B cell (primary cell): ENCODE data around the gene KSR2. TPM values are rescaled to one million over a fixed set of nuclear protein-coding genes. Genes with fewer than 3 reads are reported as not detected.

Experiments used
- ATAC-seq: fragments of 200-7000 bp; cut with Tn5 transposase; one replicate; pipeline ENCODE4 v1.10.0; 2021; ENCODE audit warnings: low read depth, mild to moderate bottlenecking, moderate number of reproducible peaks, moderate library complexity
- CTCF ChIA-PET: fragments of 350-600 bp; sonication (Branson Sonifier 250); formaldehyde crosslinking; loops from one replicate; lab custom pipeline; 2021; ENCODE audit warnings: antibody characterized with exemption, inconsistent platforms; lab: Charles Lee
- POLR2A ChIA-PET: fragments of 350-600 bp; sonication (Branson Sonifier 250); formaldehyde crosslinking; loops from one replicate; lab custom pipeline; 2021; ENCODE audit warnings: antibody characterized with exemption; lab: Charles Lee
- DNase-seq: peaks from one replicate; pipeline ENCODE4 v3.0.0; 2013
- H2AFZ ChIP-seq: 2 replicates; pipeline ENCODE4 v1.6.1; 2012; ENCODE audit warnings: mild to moderate bottlenecking, low read depth, low read length; ENCODE audit not compliant: insufficient read depth, poor library complexity, severe bottlenecking
- H3K27ac ChIP-seq, 2 donors: 1 replicate in 1 of 2; 2 replicates in 1 of 2; pipeline ENCODE4 v1.5.1; 2012 to 2013; ENCODE audit warnings: low read length in 2 of 2, mild to moderate bottlenecking in 2 of 2, moderate library complexity in 1 of 2
- H3K27me3 ChIP-seq, 4 experiments: fragments of 200-600 bp in 1 of 4; sonication (generic) in 1 of 4; replicated peaks in 1 of 4; 1 replicate in 2 of 4; 2 replicates in 2 of 4; pipeline versions ENCODE4 v1.6.1 to v1.7.0; 2013 to 2016; ENCODE audit warnings: low read length in 3 of 4, mild to moderate bottlenecking in 2 of 4, mixed read lengths in 1 of 4, moderate library complexity in 1 of 4; ENCODE audit not compliant: insufficient read depth in 4 of 4, control insufficient read depth in 3 of 4; ENCODE audit errors: control extremely low read depth in 1 of 4
- H3K36me3 ChIP-seq, 2 experiments: replicated peaks in 1 of 2; 1 replicate in 1 of 2; 2 replicates in 1 of 2; pipeline versions ENCODE4 v1.6.1 to v1.7.1; 2013; ENCODE audit warnings: low read length in 1 of 2; ENCODE audit not compliant: insufficient read depth in 2 of 2, control insufficient read depth in 1 of 2; ENCODE audit errors: control extremely low read depth in 1 of 2, extremely low read depth in 1 of 2
- H3K4me1 ChIP-seq, 2 donors: fragments of 200-600 bp in 1 of 2; sonication (generic) in 1 of 2; 1 replicate in 1 of 2; 2 replicates in 1 of 2; pipeline versions ENCODE4 v1.5.1 to v1.6.1; 2013 to 2017; ENCODE audit warnings: low read length in 2 of 2; ENCODE audit not compliant: control insufficient read depth in 2 of 2, insufficient read depth in 2 of 2
- H3K4me2 ChIP-seq: replicated peaks from 2 replicates; pipeline ENCODE3; 2012; ENCODE audit warnings: mild to moderate bottlenecking, low read depth, low read length; ENCODE audit not compliant: poor library complexity, severe bottlenecking
- H3K4me3 ChIP-seq, 5 experiments: fragments of 200-600 bp in 1 of 5; sonication (generic) in 1 of 5; 1 replicate in 3 of 5; 2 replicates in 2 of 5; pipeline versions ENCODE4 v1.5.1 to v1.7.0; 2011 to 2016; ENCODE audit warnings: low read length in 4 of 5, mild to moderate bottlenecking in 4 of 5, low read depth in 2 of 5, control low read depth in 1 of 5, moderate library complexity in 1 of 5; ENCODE audit not compliant: insufficient read depth in 1 of 5; ENCODE audit errors: control extremely low read depth in 1 of 5, extremely low read depth in 1 of 5
- H3K79me2 ChIP-seq: fragments of 200-600 bp; sonication (generic); one replicate; pipeline ENCODE4 v1.6.0; 2016; ENCODE audit warnings: low read length; ENCODE audit not compliant: control insufficient read depth, insufficient read depth
- H3K9ac ChIP-seq: fragments of 200-600 bp; sonication (generic); 2 replicates; pipeline ENCODE4 v1.6.1; 2017; ENCODE audit warnings: mild to moderate bottlenecking, low read length, moderate library complexity
- H3K9me3 ChIP-seq, 3 donors: one replicate each; pipeline versions ENCODE4 v1.6.1 to v1.7.1; 2013; ENCODE audit warnings: low read length in 2 of 3; ENCODE audit not compliant: control insufficient read depth in 2 of 3, insufficient read depth in 1 of 3; ENCODE audit errors: control extremely low read depth in 1 of 3
- H4K20me1 ChIP-seq: 2 replicates; pipeline ENCODE4 v1.6.0; 2012; ENCODE audit warnings: mild to moderate bottlenecking, low read length; ENCODE audit not compliant: insufficient read depth, control insufficient read depth, poor library complexity, severe bottlenecking
- H3K27ac Mint-ChIP-seq: one replicate; pipeline ENCODE4 v1.8.0; 2021; ENCODE audit warnings: mixed read lengths
- H3K27me3 Mint-ChIP-seq: one replicate; pipeline ENCODE4 v1.8.0; 2021; ENCODE audit warnings: mixed read lengths
- H3K4me1 Mint-ChIP-seq: one replicate; pipeline ENCODE4 v1.8.0; 2021; ENCODE audit warnings: mixed read lengths
- H3K4me3 Mint-ChIP-seq: one replicate; pipeline ENCODE4 v1.8.0; 2021; ENCODE audit warnings: mixed read lengths
- H3K9me3 Mint-ChIP-seq: one replicate; pipeline ENCODE4 v1.8.0; 2022; ENCODE audit warnings: mixed read lengths; ENCODE audit not compliant: insufficient read depth
- CTCF ChIP-seq: fragments of 200-600 bp; IDR thresholded peaks from one replicate; pipeline ENCODE4 v1.8.0; 2022; ENCODE audit warnings: antibody characterized with exemption, mild to moderate bottlenecking
- EZH2 ChIP-seq: IDR thresholded peaks from 2 replicates; pipeline ENCODE4 v1.6.1; 2012; ENCODE audit warnings: borderline replicate concordance, low read depth, mild to moderate bottlenecking, moderate library complexity, low read length; ENCODE audit not compliant: insufficient read depth, poor library complexity, severe bottlenecking
- WGBS: methylation state at CpG from one replicate; pipeline ENCODE4 v1.1.5; 2013; ENCODE audit warnings: missing lambda C conversion rate; ENCODE audit not compliant: insufficient coverage; 5-methylcytosine and 5-hydroxymethylcytosine counted together
- intact Hi-C: fragments of 100-400 bp; cut with micrococcal nuclease; formaldehyde crosslinking; loops from one replicate; pipeline ENCODE4 v1.10.0; 2022
- polyA plus RNA-seq: library from polyadenylated mRNA; depleted of rRNA; stranded (reverse); fragments of >200 nt; gene quantifications from 2 replicates; pipeline ENCODE4 v1.2.3, GENCODE V29; 2012
- total RNA-seq, 2 donors: library from RNA; stranded (reverse); fragments of 120-200 nt in 1 of 2; gene quantifications; 1 replicate in 1 of 2; 2 replicates in 1 of 2; pipeline versions ENCODE4 v1.2.3 to v1.2.4, GENCODE V29; 2013 to 2022

Gene KSR2
- total and polyA plus RNA-seq, 2 donors (not counting 1 experiment from before 2014, with no cell fraction given) = not detected

GRCh38 chr12:117679776-117680175 lies 289.0 kb downstream of the KSR2 start:
- Histone ChIP-seq H3K9ac (no peak overlapping the region), H4K20me1 (no peaks in the 10 kb centered on the region), H3K27me3 (no peaks in the 10 kb centered on the region), H3K27ac (no peak overlapping the region), H3K79me2 (no peaks in the 10 kb centered on the region), H3K4me3 (no peak overlapping the region), H3K36me3 (no peaks in the 10 kb centered on the region), H2AFZ (no peak overlapping the region), H3K9me3 (peaks cover 0 to 1% (median 0%) of the 10 kb centered on the region in 3 donors), H3K4me2 (no peak overlapping the region), H3K4me1 (no peaks in the 10 kb centered on the region)
- CTCF ChIA-PET = no interaction called here
- TF ChIP-seq CTCF (no peak), EZH2 (no peak)
- ATAC-seq (no peak), DNase-seq (no peak)
- Mint-ChIP-seq H3K9me3 (peaks cover 3% of the 10 kb centered on the region), H3K4me3 (no peak overlapping the region), H3K27me3 (peaks cover 5% of the 10 kb centered on the region), H3K4me1 (no peaks in the 10 kb centered on the region), H3K27ac (no peak overlapping the region)
- POLR2A ChIA-PET = no interaction called here
- intact Hi-C loops = no loop called here

- Histone ChIP-seq H3K27ac (no peak overlapping the region), H3K4me2 (no peak overlapping the region), H4K20me1 (no peaks in the 10 kb centered on the region), H3K27me3 (no peaks in the 10 kb centered on the region), H3K4me1 (no peaks in the 10 kb centered on the region), H3K9me3 (peaks cover 0 to 3% (median 1%) of the 10 kb centered on the region in 3 donors), H3K9ac (no peak overlapping the region), H3K36me3 (no peaks in the 10 kb centered on the region), H3K4me3 (no peak overlapping the region), H3K79me2 (no peaks in the 10 kb centered on the region), H2AFZ (no peak overlapping the region)
- Mint-ChIP-seq H3K27me3 (peaks cover 6% of the 10 kb centered on the region), H3K9me3 (peaks cover 4% of the 10 kb centered on the region), H3K4me1 (no peaks in the 10 kb centered on the region), H3K4me3 (no peak overlapping the region), H3K27ac (no peak overlapping the region)
- no CpG with 5 or more reads among the region's 1 CpG for WGBS
- intact Hi-C loops = no loop called here
- ChIA-PET CTCF (no interaction called here), POLR2A (no interaction called here)
- ATAC-seq (no peak), DNase-seq (no peak)
- TF ChIP-seq EZH2 (no peak), CTCF (no peak)
Observed at GRCh38 chr12:117674763-117675162, 294.0 kb downstream of the KSR2 start.
